ENCODE measurements around the gene ANKHD1. TPM values are rescaled to one million over a fixed set of nuclear protein-coding genes. Genes with fewer than 3 reads are reported as not detected.

Gene ANKHD1
- total RNA-seq, 1 experiment from 2014 or later = 140 TPM

DNA sequence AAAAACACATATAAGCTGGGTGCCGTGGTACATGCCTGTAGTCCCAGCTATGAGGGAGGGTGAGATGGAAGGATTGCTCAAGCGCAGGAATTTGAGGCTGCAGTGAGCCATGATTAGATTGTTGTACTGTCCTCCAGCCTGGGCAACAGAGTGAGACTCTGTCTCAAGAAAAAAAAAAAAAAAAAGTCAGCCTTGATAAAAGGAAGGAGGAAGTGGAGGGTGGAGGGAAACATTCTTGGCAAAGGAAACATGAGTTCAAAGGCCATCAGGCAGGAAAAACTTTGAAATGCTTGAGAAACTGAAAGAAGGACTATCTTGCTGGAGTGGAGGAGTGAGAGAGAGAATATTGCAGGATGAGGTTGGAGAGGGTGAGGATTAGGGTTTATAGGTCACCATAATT, 18.3 kb upstream of the ANKHD1 start:
- ATAC-seq (no peak), DNase-seq (ENCODE audit: low read depth, low spot score) (no peak)
- Histone ChIP-seq H3K4me3 (ENCODE audit: low read depth in 2 of 2, low read length in 2 of 2) (no peak overlapping the region), H3K36me3 (ENCODE audit: control insufficient read depth, insufficient read depth, low read length) (no peaks in the 10 kb centered on the region), H3K9me3 (ENCODE audit: control insufficient read depth, insufficient read depth, low read depth, low read length) (no peaks in the 10 kb centered on the region), H3K27ac (ENCODE audit: low read length) (no peak overlapping the region), H3K4me1 (ENCODE audit: control insufficient read depth, insufficient read depth, low read length) (no peaks in the 10 kb centered on the region), H3K27me3 (ENCODE audit: control insufficient read depth, insufficient read depth, low read length) (no peaks in the 10 kb centered on the region)
- BruUV-seq (replicated peaks) = no TSS peak
- CTCF ChIA-PET = no interaction called here
- POLR2A ChIA-PET = no interaction called here
- in situ Hi-C loops (cut with HindIII; ENCODE audit: low pct_unique_long_range_greater_than_20kb, low sequenced_read_pairs) = no loop called here
- intact Hi-C loops (cut with micrococcal nuclease; ENCODE audit: unreplicated experiment) = no loop called here
- TF ChIP-seq CTCF (IDR thresholded peaks at IDR 0.05) = no peak
- TF ChIP-seq REST (IDR thresholded peaks at IDR 0.05; ENCODE audit: insufficient read depth in 1 of 2, low read depth in 2 of 2, low read length in 1 of 2) = no peak
- TF ChIP-seq SIN3A (IDR thresholded peaks at IDR 0.05; ENCODE audit: borderline replicate concordance, insufficient read depth, low read depth, low read length) = no peak
- no peak for TF ChIP-seq POLR2AphosphoS5 (IDR thresholded peaks at IDR 0.05; ENCODE audit: low read depth, low read length)
- no peak for TF ChIP-seq TCF7L2 (IDR thresholded peaks at IDR 0.05; ENCODE audit: low read depth, low read length)

DNA sequence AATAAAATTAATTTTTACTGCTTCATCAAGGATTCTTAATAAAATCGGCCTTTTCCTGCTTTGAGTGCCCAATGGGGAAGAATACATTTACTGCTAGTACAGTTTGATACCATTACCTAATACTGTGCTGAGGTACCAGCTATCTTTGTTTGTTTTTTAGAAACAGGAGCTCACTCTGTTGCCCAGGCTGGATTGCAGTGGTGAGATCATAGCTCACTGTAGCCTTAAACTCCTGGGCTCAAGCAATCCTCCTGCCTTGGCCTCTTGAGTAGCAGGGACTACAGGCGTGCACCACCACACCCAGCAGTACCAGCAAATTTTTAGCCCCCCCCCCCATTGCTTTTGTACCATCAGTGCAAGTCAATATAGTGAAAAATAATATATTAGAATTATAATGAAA, 13.6 kb upstream of the ANKHD1 start:
- intact Hi-C loops (cut with micrococcal nuclease; ENCODE audit: unreplicated experiment) (no loop called here), in situ Hi-C loops (cut with HindIII; ENCODE audit: low pct_unique_long_range_greater_than_20kb, low sequenced_read_pairs) (no loop called here)
- H3K4me3 ChIP-seq (ENCODE audit: low read depth in 2 of 2, low read length in 2 of 2) = no peak overlapping the region
- POLR2A ChIA-PET = no interaction called here
- DNase-seq (ENCODE audit: low read depth, low spot score) (no peak), ATAC-seq (no peak)
- TF ChIP-seq SIN3A (IDR thresholded peaks at IDR 0.05; ENCODE audit: borderline replicate concordance, insufficient read depth, low read depth, low read length) (no peak), TCF7L2 (IDR thresholded peaks at IDR 0.05; ENCODE audit: low read depth, low read length) (no peak), REST (IDR thresholded peaks at IDR 0.05; ENCODE audit: insufficient read depth in 1 of 2, low read depth in 2 of 2, low read length in 1 of 2) (no peak), CTCF (IDR thresholded peaks at IDR 0.05) (no peak), POLR2AphosphoS5 (IDR thresholded peaks at IDR 0.05; ENCODE audit: low read depth, low read length) (no peak)
- H3K9me3 ChIP-seq (ENCODE audit: control insufficient read depth, insufficient read depth, low read depth, low read length) = no peaks in the 10 kb centered on the region
- no TSS peak for BruUV-seq (replicated peaks)
- H3K27me3 ChIP-seq (ENCODE audit: control insufficient read depth, insufficient read depth, low read length) = no peaks in the 10 kb centered on the region
- CTCF ChIA-PET = interaction anchor here (0.7 kb wide), 1 partner anchor 260 kb away, joined by 3 read pairs; the partner anchor contains the start of genes IK and NDUFA2
- no peaks in the 10 kb centered on the region for H3K4me1 ChIP-seq (ENCODE audit: control insufficient read depth, insufficient read depth, low read length)
- no peaks in the 10 kb centered on the region for H3K36me3 ChIP-seq (ENCODE audit: control insufficient read depth, insufficient read depth, low read length)
- no peak overlapping the region for H3K27ac ChIP-seq (ENCODE audit: low read length)
